Loucy (cell line): ENCODE measurements around the gene BBLN.

Experiments
- H2AFZ ChIP-seq: fragments of 200-600 bp; sonication (generic); 2 replicates; pipeline ENCODE4 v1.6.0; 2016; ENCODE audit warnings: antibody characterized with exemption, mild to moderate bottlenecking, low read length, moderate library complexity
- H3F3A ChIP-seq: fragments of 200-600 bp; 2 replicates; pipeline ENCODE4 v1.6.0; 2016; ENCODE audit warnings: antibody characterized with exemption, low read depth, mild to moderate bottlenecking
- H3K27me3 ChIP-seq: fragments of 200-600 bp; sonication (generic); 2 replicates; pipeline ENCODE4 v1.6.1; 2014; ENCODE audit warnings: low read length, mild to moderate bottlenecking; ENCODE audit not compliant: insufficient read depth, poor library complexity, severe bottlenecking
- H3K36me3 ChIP-seq: fragments of 200-600 bp; sonication (generic); 2 replicates; pipeline ENCODE4 v1.6.1; 2016; ENCODE audit warnings: low read length; ENCODE audit not compliant: insufficient read depth
- H3K4me1 ChIP-seq: fragments of 200-600 bp; sonication (generic); 2 replicates; pipeline ENCODE4 v1.5.1; 2014; ENCODE audit warnings: low read length, mild to moderate bottlenecking; ENCODE audit not compliant: insufficient read depth, poor library complexity, severe bottlenecking
- H3K4me2 ChIP-seq: fragments of 200-600 bp; sonication (generic); 2 replicates; pipeline ENCODE4 v1.6.0; 2014; ENCODE audit warnings: antibody characterized with exemption, low read length, low read depth, mild to moderate bottlenecking; ENCODE audit not compliant: poor library complexity, severe bottlenecking
- H3K4me3 ChIP-seq: fragments of 200-600 bp; sonication (generic); 2 replicates; pipeline ENCODE4 v1.5.1; 2014; ENCODE audit warnings: low read length, mild to moderate bottlenecking, mixed read lengths; ENCODE audit not compliant: poor library complexity, severe bottlenecking
- H3K79me2 ChIP-seq: fragments of 200-600 bp; sonication (generic); 2 replicates; pipeline ENCODE4 v1.6.1; 2014; ENCODE audit warnings: low read length; ENCODE audit not compliant: insufficient read depth
- H3K9ac ChIP-seq: fragments of 200-600 bp; sonication (generic); 2 replicates; pipeline ENCODE4 v1.6.0; 2014; ENCODE audit warnings: mild to moderate bottlenecking, low read depth, low read length, moderate library complexity; ENCODE audit not compliant: poor library complexity, severe bottlenecking
- H3K9me2 ChIP-seq: fragments of 200-600 bp; sonication (generic); replicated peaks from 2 replicates; pipeline ENCODE4 v1.6.1; 2016; ENCODE audit warnings: low read depth, low read length, mixed read lengths
- H3K9me3 ChIP-seq: fragments of 200-600 bp; sonication (generic); 2 replicates; pipeline ENCODE4 v1.6.1; 2014; ENCODE audit warnings: mild to moderate bottlenecking, antibody characterized with exemption, low read length, low read depth; ENCODE audit not compliant: insufficient read depth
- H4K20me1 ChIP-seq: fragments of 200-600 bp; sonication (generic); 2 replicates; pipeline ENCODE4 v1.6.0; 2014; ENCODE audit warnings: antibody characterized with exemption, low read length, mild to moderate bottlenecking; ENCODE audit not compliant: insufficient read depth, poor library complexity, severe bottlenecking
- CTCF ChIP-seq: fragments of 200-600 bp; sonication (generic); conservative IDR thresholded peaks from 2 replicates; pipeline ENCODE4 v1.5.1; 2014; ENCODE audit warnings: mild to moderate bottlenecking, antibody characterized with exemption, low read length
- EZH2phosphoT487 ChIP-seq: fragments of 200-600 bp; IDR thresholded peaks from 2 replicates; pipeline ENCODE4 v1.6.1; 2018; ENCODE audit warnings: antibody characterized with exemption, mild to moderate bottlenecking, moderate library complexity, borderline replicate concordance

Gene BBLN

GRCh38 chr9:128138001-128138400, 22.1 kb upstream of the BBLN start:
- Histone ChIP-seq H3K9me3 (no peaks in the 10 kb centered on the region), H3K9ac (no peak overlapping the region), H3K4me2 (no peak overlapping the region), H3K9me2 (no peaks in the 10 kb centered on the region), H3K27me3 (no peaks in the 10 kb centered on the region), H3K36me3 (no peaks in the 10 kb centered on the region), H4K20me1 (no peaks in the 10 kb centered on the region), H3K4me1 (peaks cover 13% of the 10 kb centered on the region), H3K79me2 (no peaks in the 10 kb centered on the region), H2AFZ (no peak overlapping the region), H3F3A (no peaks in the 10 kb centered on the region), H3K4me3 (no peak overlapping the region)
- TF ChIP-seq CTCF (no peak), EZH2phosphoT487 (no peak)

GRCh38 chr9:128139621-128140020, 20.4 kb upstream of the BBLN start:
- H4K20me1 ChIP-seq, result no peaks in the 10 kb centered on the region
- no peak overlapping the region for H3K4me2 ChIP-seq
- peaks cover 13% of the 10 kb centered on the region for H3K4me1 ChIP-seq
- no peaks in the 10 kb centered on the region for H3F3A ChIP-seq
- H3K36me3 ChIP-seq, result no peaks in the 10 kb centered on the region
- no peak overlapping the region for H3K4me3 ChIP-seq
- no peak overlapping the region for H3K9ac ChIP-seq
- no peaks in the 10 kb centered on the region for H3K9me2 ChIP-seq
- no peak overlapping the region for H2AFZ ChIP-seq
- H3K27me3 ChIP-seq, result no peaks in the 10 kb centered on the region
- H3K79me2 ChIP-seq, result no peaks in the 10 kb centered on the region
- no peak for TF ChIP-seq CTCF
- no peaks in the 10 kb centered on the region for H3K9me3 ChIP-seq

- H3K36me3 ChIP-seq, result no peaks in the 10 kb centered on the region
- H4K20me1 ChIP-seq, result no peaks in the 10 kb centered on the region
- H3K4me2 ChIP-seq, result peak overlapping the region; percentile 51
- TF ChIP-seq EZH2phosphoT487 (no peak), CTCF (no peak)
- no peaks in the 10 kb centered on the region for H3K9me2 ChIP-seq
- no peaks in the 10 kb centered on the region for H3K9me3 ChIP-seq
- H3K4me3 ChIP-seq, result no peak overlapping the region
- peak overlapping the region; percentile 54 for H3K9ac ChIP-seq
- H2AFZ ChIP-seq, result peak overlapping the region; percentile 61
- no peaks in the 10 kb centered on the region for H3F3A ChIP-seq
- peaks cover 13% of the 10 kb centered on the region for H3K4me1 ChIP-seq
- H3K79me2 ChIP-seq, result no peaks in the 10 kb centered on the region
- no peaks in the 10 kb centered on the region for H3K27me3 ChIP-seq
These were observed 18.5 kb upstream of the BBLN start for GRCh38 chr9:128141604-128142003.
